ENCODE measurements around the gene PLA2G4C. TPM values are rescaled to one million over a fixed set of nuclear protein-coding genes. Genes with fewer than 3 reads are reported as not detected.

Gene PLA2G4C
- total RNA-seq, 4 donors from 2014 or later: 1.4 to 7.6 (median 4.5) TPM

DNA sequence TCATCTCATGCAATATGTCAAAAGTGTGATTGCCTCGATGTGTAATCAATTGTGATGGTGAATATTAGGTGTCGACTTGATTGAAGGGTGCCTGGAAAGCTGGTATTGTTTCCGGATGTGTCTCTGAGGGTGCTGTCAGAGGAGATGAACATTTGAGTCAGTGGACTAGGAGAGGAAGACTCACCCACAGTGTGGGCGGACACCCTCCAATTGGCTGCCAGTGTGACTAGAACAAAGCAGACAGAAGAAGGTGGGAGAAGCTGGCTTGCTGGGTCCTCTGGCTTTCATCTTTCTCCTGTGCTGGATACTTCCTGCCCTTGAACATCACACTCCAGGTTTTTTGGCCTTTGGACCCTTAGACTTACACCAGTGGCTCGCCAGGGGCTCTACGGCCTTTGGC, 51.3 kb downstream of the PLA2G4C start:
- intact Hi-C loops (cut with DNase I; ENCODE audit: low total_unique reads): no loop called here
- 86 to 92% methylated on average over 6 of the region's 6 CpGs for WGBS, 2 donors
- H3K4me3 ChIP-seq (ENCODE audit: low read depth, poor library complexity, severe bottlenecking): no peak overlapping the region
- TF ChIP-seq POLR2A (IDR thresholded peaks at IDR 0.05): no peak
- TF ChIP-seq CTCF (IDR thresholded peaks at IDR 0.05): no peak
- DNase-seq (ENCODE audit: low spot score in 2 of 2): no peak

- TF ChIP-seq CTCF (IDR thresholded peaks at IDR 0.05) (no peak), POLR2A (IDR thresholded peaks at IDR 0.05) (no peak)
- DNase-seq (ENCODE audit: low spot score in 2 of 2): no peak
- intact Hi-C loops (cut with DNase I; ENCODE audit: low total_unique reads): no loop called here
- 63 to 74% methylated on average over 4 to 5 of the region's 5 CpGs for WGBS, 2 donors
- no peak overlapping the region for H3K4me3 ChIP-seq (ENCODE audit: low read depth, poor library complexity, severe bottlenecking)
Measured at GRCh38 chr19:48053856-48054255, 56.8 kb downstream of the PLA2G4C start.

GRCh38 chr19:48053076-48053475, 57.5 kb downstream of the PLA2G4C start:
- DNase-seq (ENCODE audit: low spot score in 2 of 2): no peak
- no peak for TF ChIP-seq POLR2A (IDR thresholded peaks at IDR 0.05)
- no peak for TF ChIP-seq CTCF (IDR thresholded peaks at IDR 0.05)
- no peak overlapping the region for H3K4me3 ChIP-seq (ENCODE audit: low read depth, poor library complexity, severe bottlenecking)
- WGBS, 2 donors: 76 to 93% methylated on average over 5 of the region's 5 CpGs
- intact Hi-C loops (cut with DNase I; ENCODE audit: low total_unique reads): no loop called here

DNA sequence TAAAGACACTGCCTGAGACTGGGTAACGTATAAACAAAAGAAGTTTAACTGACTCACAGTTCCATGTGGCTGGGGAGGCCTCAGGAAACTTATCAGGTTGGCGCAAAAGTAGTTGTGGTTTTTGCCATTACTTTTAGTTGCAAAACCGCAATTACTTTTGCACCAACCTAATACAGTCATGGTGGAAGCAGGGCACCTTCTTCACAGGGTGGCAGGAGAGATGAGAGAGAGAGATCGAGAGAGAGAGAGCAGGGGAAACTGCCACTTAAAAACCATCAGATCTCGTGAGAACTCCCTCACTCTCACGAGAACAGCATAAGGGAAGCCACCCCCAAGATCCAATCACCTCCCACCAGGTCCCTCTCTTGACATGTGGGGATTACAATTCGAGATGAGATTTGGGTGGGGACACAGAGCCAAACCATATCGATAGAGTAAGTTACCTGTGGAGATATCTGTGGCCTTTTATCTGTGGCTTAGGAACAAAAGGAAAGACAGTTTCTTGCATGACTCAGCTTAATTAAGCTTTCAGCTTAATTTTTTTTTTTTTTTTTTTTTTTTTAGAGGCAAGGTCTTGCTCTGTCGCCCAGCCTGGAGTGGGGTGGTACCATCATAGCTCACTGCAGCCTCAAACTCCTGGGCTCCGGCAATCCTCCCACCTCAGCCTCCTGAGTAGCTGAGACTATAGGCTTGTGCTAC, 59.1 kb downstream of the PLA2G4C start:
- no peak for DNase-seq (ENCODE audit: low spot score in 2 of 2)
- TF ChIP-seq CTCF (IDR thresholded peaks at IDR 0.05) (no peak), POLR2A (IDR thresholded peaks at IDR 0.05) (no peak)
- WGBS, 2 donors: 76 to 84% methylated on average over 10 of the region's 10 CpGs
- no peak overlapping the region for H3K4me3 ChIP-seq (ENCODE audit: low read depth, poor library complexity, severe bottlenecking)
- intact Hi-C loops (cut with DNase I; ENCODE audit: low total_unique reads): no loop called here

- intact Hi-C loops (cut with DNase I; ENCODE audit: low total_unique reads): no loop called here
- H3K4me3 ChIP-seq (ENCODE audit: low read depth, poor library complexity, severe bottlenecking): no peak overlapping the region
- WGBS, 2 donors: 83% methylated on average over 5 of the region's 5 CpGs
- no peak for DNase-seq (ENCODE audit: low spot score in 2 of 2)
- TF ChIP-seq POLR2A (IDR thresholded peaks at IDR 0.05): no peak
Measured at GRCh38 chr19:48044561-48044960, 66.1 kb downstream of the PLA2G4C start.

DNA sequence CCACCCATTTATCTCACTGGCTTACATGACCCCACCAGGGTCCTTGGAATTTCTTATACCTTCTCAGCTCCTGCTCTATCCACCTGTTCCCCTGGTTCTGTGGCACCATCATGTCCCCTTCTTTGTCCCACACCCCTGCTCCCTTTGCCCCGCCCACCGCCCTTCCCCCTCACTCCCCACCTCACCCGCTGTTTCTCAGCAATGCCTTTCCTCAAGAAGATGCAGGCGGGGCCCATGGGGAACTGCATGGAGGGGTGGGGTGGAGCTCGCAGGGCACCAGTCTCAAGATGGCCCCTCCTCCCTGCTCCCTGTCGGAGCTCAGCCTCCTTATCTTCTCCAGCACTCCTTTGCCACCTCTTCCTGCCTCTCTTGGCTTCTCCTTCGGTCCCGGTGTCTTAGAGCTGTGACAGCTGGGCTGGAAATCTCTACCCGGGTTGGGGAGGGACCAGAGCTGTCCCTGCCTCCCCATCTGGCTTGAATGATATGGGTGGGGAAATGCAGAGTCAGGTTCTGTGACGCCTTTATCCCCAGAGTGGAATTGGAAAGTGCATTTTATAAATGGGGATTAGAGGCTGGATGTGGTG, 66.8 kb downstream of the PLA2G4C start, which contains the start of gene CABP5:
CABP5 (minus strand) TSS at position 405 of the 584 bp plus-strand sequence; CDS start at position 248, 157 bp downstream.
- no peak for DNase-seq (ENCODE audit: low spot score in 2 of 2)
- 83 to 85% methylated on average over 10 of the region's 10 CpGs for WGBS, 2 donors
- intact Hi-C loops (cut with DNase I; ENCODE audit: low total_unique reads): no loop called here

More for the DNA sequence above, 66.8 kb downstream of the PLA2G4C start, which contains the start of gene CABP5:
- TF ChIP-seq CTCF (IDR thresholded peaks at IDR 0.05) (no peak), POLR2A (IDR thresholded peaks at IDR 0.05) (no peak)
- H3K4me3 ChIP-seq (ENCODE audit: low read depth, poor library complexity, severe bottlenecking): no peak within 1 kb of the TSS
